GM23338 (cell line): ENCODE measurements around the gene MMP15.

Experiments
- CREB1 ChIP-seq: fragments of 250-450 bp; sonication (Bioruptor Pico); IDR thresholded peaks from 2 replicates; pipeline ENCODE4 v1.5.0; 2020; ENCODE audit warnings: low read depth, mild to moderate bottlenecking, moderate library complexity
- CTCF ChIP-seq, 2 experiments: fragments of 200-600 bp in 1 of 2; sonication (generic) in 1 of 2; conservative IDR thresholded peaks; 2 replicates each; pipeline versions ENCODE4 v1.5.1 to v1.6.1; 2016 to 2017; ENCODE audit warnings: antibody characterized with exemption in 2 of 2, low read depth in 2 of 2, mild to moderate bottlenecking in 2 of 2, moderate library complexity in 1 of 2
- ETS1 ChIP-seq: IDR thresholded peaks from 2 replicates; pipeline ENCODE4 v1.6.1; 2016; ENCODE audit warnings: antibody characterized with exemption
- EZH2 ChIP-seq: fragments of 200-600 bp; sonication (generic); IDR thresholded peaks from one replicate; pipeline ENCODE4 v1.8.0; 2017; ENCODE audit warnings: antibody characterized with exemption, mild to moderate bottlenecking, low read depth; ENCODE audit not compliant: unreplicated experiment
- EZH2phosphoT487 ChIP-seq: fragments of 200-600 bp; sonication (generic); IDR thresholded peaks from one replicate; pipeline ENCODE4 v1.8.1; 2018; ENCODE audit warnings: antibody characterized with exemption; ENCODE audit not compliant: unreplicated experiment
- JUNB ChIP-seq: IDR thresholded peaks from one replicate; pipeline ENCODE4 v1.6.1; 2016; ENCODE audit warnings: antibody characterized with exemption; ENCODE audit not compliant: unreplicated experiment
- NANOG ChIP-seq: IDR thresholded peaks from 2 replicates; pipeline ENCODE4 v1.6.1; 2016; ENCODE audit warnings: antibody characterized with exemption, borderline replicate concordance
- POLR2AphosphoS5 ChIP-seq: IDR thresholded peaks from 2 replicates; pipeline ENCODE4 v1.6.1; 2016; ENCODE audit warnings: antibody characterized with exemption, low read depth
- REST ChIP-seq: IDR thresholded peaks from one replicate; pipeline ENCODE4 v1.6.1; 2018; ENCODE audit warnings: antibody characterized with exemption; ENCODE audit not compliant: unreplicated experiment
- STAT1 ChIP-seq: IDR thresholded peaks from one replicate; pipeline ENCODE4 v1.6.1; 2016; ENCODE audit warnings: antibody characterized with exemption; ENCODE audit not compliant: unreplicated experiment
- ZNF331 ChIP-seq: fragments of 250-450 bp; sonication (Bioruptor Pico); IDR thresholded peaks from 2 replicates; pipeline ENCODE4 v1.5.0; 2020; ENCODE audit warnings: low read depth, mild to moderate bottlenecking, moderate library complexity
- ZNF462 ChIP-seq: fragments of 250-450 bp; sonication (Bioruptor Pico); IDR thresholded peaks from 2 replicates; pipeline ENCODE4 v1.5.0; 2020; ENCODE audit warnings: mild to moderate bottlenecking, moderate library complexity

GRCh38 chr16:57976331-57976796 is 49.2 kb upstream of the MMP15 start:
- TF ChIP-seq CREB1: no peak
- TF ChIP-seq CTCF (conservative IDR thresholded peaks at IDR 0.05; ENCODE audit: low read depth in 2 of 2): no peak
- TF ChIP-seq POLR2AphosphoS5: no peak
- no peak for TF ChIP-seq EZH2phosphoT487
- TF ChIP-seq ZNF462: no peak
- TF ChIP-seq ZNF331: no peak
- no peak for TF ChIP-seq EZH2
- TF ChIP-seq REST: no peak
- no peak for TF ChIP-seq ETS1
- TF ChIP-seq STAT1: no peak
- no peak for TF ChIP-seq JUNB
- no peak for TF ChIP-seq NANOG
